Measurements from ENCODE around the gene SLF2.

- TF ChIP-seq CTCF (IDR thresholded peaks at IDR 0.05; ENCODE audit: control extremely low read depth in 1 of 3, insufficient read depth in 1 of 3, low read depth in 1 of 3, low read length in 3 of 3) (no peak), USF2 (IDR thresholded peaks at IDR 0.05; ENCODE audit: low read length) (no peak)
Observed at GRCh38 chr10:100911472-100911871, 1.3 kb upstream of the SLF2 start.
